Epithelial cell of proximal tubule (primary cell): ENCODE results near the gene USP46. TPM values are rescaled to one million over a fixed set of nuclear protein-coding genes. Genes with fewer than 3 reads are reported as not detected.

Source experiments
- DNase-seq: peaks from one replicate; pipeline ENCODE4 v3.0.0-alpha.2; 2011; ENCODE audit warnings: low read depth
- H3K4me3 ChIP-seq: 2 replicates; pipeline ENCODE4 v1.5.1; 2011; ENCODE audit warnings: low read depth, mild to moderate bottlenecking, low read length
- total RNA-seq: library from RNA; depleted of rRNA; stranded (reverse); fragments of >200 nt; gene quantifications from 2 replicates; pipeline ENCODE4 v1.2.3, GENCODE V29; 2015
- TF ChIP-seq, protein P1 (sequence below): conservative IDR thresholded peaks from 2 replicates; pipeline ENCODE4 v1.5.1; 2012; ENCODE audit warnings: low read depth, mild to moderate bottlenecking, low read length

USP46 gene
- total RNA-seq, 1 donor from 2014 or later, result 8.5 TPM

DNA sequence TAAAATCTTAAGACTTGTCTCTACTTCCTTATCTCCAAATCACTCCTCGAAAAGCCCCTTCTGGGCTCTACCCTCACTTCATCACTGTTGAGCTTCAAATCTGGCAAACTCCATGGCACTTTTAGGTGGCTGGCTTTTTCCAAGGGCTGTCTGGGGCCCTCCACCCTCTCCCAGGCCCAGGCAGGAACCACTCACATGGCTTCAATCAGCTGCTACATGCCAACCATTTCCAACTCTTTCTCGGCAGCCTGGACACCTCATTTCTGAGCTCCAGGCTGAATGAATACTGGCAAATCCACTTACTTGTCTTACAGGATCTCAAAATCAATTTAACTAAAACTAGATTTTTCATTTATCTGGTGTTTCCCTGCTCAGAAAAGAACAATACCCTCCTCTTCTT, 22.0 kb downstream of the USP46 start:
- no peak for DNase-seq
- TF ChIP-seq, protein P1, sequence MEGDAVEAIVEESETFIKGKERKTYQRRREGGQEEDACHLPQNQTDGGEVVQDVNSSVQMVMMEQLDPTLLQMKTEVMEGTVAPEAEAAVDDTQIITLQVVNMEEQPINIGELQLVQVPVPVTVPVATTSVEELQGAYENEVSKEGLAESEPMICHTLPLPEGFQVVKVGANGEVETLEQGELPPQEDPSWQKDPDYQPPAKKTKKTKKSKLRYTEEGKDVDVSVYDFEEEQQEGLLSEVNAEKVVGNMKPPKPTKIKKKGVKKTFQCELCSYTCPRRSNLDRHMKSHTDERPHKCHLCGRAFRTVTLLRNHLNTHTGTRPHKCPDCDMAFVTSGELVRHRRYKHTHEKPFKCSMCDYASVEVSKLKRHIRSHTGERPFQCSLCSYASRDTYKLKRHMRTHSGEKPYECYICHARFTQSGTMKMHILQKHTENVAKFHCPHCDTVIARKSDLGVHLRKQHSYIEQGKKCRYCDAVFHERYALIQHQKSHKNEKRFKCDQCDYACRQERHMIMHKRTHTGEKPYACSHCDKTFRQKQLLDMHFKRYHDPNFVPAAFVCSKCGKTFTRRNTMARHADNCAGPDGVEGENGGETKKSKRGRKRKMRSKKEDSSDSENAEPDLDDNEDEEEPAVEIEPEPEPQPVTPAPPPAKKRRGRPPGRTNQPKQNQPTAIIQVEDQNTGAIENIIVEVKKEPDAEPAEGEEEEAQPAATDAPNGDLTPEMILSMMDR, result no peak
- no peak overlapping the region for H3K4me3 ChIP-seq

DNA sequence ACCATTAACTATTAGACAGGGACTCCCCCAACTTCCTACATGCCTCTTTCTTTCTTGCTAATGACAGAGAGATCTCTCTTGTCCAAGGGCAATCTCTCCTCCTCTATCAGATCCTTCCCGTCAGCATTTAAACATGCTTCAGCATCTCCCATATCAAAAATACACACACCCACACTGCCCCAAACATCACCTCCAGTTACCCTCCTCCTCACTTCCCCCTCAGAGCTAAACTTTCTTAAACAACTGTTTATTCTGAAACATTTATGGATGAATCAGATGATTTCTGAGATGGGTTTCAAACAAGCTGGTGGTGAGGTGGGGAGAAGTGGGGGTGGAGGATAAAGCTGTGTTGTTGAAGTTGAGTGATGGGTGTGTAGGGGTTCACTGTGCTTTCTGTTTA, 23.5 kb downstream of the USP46 start:
- no peak overlapping the region for H3K4me3 ChIP-seq
- no peak for DNase-seq
- TF ChIP-seq, protein P1, result no peak

DNA sequence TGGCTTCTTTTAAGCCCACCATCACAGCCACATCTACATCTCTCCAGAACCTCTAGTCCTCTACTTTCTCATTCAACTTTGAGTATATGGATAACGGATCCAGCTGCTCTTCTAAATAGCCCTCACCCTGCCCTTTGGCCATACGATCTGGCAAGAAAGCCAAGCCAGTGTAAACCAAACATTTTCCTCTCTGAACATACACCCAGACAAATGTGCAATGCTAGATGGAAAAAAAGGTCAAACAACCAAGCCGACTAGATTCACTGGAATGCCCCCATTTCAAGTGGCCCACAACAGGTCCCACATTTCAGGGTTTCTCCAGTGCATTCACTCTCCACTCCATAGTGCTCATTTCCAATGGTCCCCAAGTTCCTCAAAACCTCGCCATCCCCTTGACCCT, 24.0 kb downstream of the USP46 start:
- no peak overlapping the region for H3K4me3 ChIP-seq
- TF ChIP-seq, protein P1, result no peak
- DNase-seq, result no peak

DNA sequence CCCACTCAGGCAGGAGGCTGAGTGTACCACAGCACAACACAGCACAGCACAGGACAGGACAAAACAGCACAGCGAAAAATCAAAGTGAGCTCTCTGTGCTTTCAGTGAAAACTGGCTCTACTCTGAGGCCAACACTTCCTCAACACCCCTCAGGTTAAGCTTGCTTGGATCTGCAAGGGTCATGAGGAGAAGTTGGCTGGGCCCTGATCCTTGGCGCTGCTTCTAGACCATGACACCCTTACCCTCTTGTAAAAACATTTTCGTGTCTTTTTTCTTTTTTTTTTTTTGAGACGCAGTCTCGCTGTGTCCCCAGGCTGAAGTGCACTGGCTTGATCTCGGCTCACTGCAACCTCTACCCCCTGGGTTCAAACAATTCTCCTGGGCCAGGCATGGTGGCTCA, 25.3 kb downstream of the USP46 start:
- TF ChIP-seq, protein P1, result no peak
- no peak overlapping the region for H3K4me3 ChIP-seq
- DNase-seq, result no peak

DNA sequence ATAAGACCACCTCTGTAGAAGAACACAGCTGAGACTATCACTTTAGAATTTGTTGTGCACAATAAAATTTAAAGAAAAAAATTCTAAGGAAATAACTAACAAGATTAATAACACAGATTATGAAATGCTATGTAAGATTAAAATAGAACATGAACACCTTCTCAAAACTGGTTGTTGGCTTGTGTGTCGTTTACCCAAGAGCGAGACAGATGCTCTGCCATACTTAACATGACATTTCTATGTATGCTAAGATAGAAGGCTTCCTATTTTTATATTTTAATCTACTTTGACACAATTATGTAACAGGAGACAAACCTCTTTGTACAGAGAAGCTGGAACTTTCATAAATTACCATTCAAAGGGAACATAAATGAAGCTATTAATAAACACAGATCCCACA, 30.1 kb downstream of the USP46 start:
- TF ChIP-seq, protein P1, result no peak
- no peak for DNase-seq
- H3K4me3 ChIP-seq, result no peak overlapping the region

DNA sequence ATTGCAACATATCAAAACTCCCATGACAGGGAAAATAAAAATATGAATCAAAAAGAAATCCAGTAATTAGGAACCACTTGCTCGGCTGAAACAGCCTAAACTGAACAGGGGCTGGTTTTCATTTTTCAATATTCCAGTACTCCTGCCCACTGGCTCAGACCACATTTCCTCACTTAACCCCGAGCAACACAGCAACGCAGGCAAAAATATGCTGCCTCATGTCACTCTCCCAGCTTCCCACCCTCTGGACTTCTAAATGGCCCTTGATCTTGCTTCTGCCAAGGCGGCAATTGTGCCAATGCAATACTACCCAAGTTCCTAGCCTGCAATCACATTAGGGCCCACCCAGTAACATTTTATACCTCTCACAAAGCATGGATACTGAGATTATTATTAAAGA, 30.6 kb downstream of the USP46 start:
- no peak overlapping the region for H3K4me3 ChIP-seq
- DNase-seq, result no peak
- TF ChIP-seq, protein P1, result no peak

DNA sequence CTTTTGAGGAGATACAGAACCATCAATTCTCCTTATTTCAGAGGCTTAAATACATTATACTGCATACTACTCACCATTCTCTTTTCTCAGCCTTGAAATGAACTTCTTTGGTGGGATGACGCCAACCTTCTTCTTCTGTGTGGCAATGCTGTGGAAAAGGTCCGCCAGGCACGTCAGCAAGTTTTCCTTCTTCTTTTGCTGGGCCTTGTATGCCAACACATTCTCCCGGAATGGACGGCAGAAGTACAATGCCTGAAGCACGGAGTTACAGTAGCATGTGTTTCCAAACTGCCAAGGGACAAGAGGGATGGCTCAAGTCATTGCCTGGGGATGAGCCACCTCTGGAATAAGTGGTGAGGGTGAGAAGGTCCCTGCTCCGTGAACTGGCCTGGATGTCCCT, 31.2 kb downstream of the USP46 start:
- TF ChIP-seq, protein P1, result no peak
- DNase-seq, result no peak
- no peak overlapping the region for H3K4me3 ChIP-seq
